Femur (tissue), 1 donor: Measurements from ENCODE around the gene MAD1L1.

Experiments used
- DNase-seq: peaks from one replicate; pipeline ENCODE4 v3.0.0-alpha.2; 2017

MAD1L1 gene

DNA sequence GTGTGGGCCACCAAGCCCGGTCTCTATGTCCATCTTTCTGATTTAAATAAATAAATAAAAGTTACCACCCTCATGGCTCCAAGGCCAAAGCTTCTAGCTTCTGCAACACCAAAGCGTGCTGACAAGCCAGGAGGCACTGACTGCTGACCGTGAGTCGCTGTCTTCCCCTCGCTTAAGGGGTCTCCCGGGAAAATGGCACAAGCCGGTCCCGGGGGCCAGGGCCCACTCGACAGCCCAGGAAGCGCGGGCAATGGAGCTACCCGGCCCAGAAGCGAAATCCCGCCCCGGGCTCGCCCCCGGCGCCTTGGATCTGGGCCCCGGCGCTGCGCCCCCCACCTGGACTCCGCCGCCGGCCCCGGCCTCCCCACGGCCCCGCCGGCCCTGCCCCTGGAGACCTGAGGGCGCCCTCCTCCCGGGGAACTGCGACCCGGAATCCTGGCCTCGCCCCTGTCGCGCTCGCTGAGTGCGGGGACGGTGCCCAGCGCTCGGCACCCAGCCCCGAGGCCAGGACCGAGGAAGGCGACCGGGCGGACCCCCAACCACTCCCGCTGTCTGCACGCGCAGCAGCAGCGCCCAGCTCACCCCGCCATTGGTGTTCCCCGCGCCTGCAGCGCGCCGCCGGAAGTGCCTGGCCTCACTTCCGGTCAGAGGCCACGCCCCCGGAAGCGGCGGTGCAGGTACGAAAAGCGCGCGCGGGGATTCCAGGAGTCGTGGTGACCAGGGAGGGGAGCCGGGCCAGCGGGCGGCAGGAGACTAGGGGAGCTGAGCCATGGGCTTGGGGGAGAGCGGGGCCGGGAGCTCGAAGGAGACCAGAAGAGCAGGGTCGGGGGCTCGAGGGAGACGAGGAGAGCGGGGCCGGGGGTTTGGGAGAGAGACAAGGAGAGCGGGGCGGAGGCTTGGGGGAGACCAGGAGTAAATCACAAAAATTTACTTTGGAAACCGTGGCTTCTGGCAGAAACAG is 9.1 kb upstream of the MAD1L1 start, which contains the start of the genes MRM2 and NUDT1:
MRM2 (minus strand) TSS at position 626 of the 961 bp plus-strand sequence; CDS start at position 590, 36 bp downstream.
NUDT1 (plus strand) TSS at position 647 of the 961 bp plus-strand sequence. CDS start 2,349 bp downstream, outside the sequence.
- peak; percentile 89 for DNase-seq

DNA sequence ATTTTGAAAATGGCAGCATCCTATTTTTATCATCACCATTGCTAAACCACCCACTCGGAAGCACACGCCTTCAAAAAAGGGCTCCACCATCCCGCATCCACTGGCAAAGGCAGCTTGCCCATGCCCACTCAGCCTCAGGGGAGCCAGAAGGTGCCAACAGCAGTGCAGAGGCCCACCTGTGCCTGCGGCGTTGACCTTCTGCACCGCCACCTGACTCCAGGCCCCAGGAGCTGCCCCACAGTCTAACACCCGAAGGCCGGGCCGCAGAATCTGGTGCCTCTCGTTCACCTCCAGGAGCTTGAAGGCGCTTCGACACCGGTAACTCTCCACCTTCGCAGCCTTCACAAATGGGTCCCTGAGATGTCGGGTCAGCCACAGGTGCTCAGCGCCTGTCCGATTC is 6.5 kb upstream of the MAD1L1 start:
- no peak for DNase-seq

DNA sequence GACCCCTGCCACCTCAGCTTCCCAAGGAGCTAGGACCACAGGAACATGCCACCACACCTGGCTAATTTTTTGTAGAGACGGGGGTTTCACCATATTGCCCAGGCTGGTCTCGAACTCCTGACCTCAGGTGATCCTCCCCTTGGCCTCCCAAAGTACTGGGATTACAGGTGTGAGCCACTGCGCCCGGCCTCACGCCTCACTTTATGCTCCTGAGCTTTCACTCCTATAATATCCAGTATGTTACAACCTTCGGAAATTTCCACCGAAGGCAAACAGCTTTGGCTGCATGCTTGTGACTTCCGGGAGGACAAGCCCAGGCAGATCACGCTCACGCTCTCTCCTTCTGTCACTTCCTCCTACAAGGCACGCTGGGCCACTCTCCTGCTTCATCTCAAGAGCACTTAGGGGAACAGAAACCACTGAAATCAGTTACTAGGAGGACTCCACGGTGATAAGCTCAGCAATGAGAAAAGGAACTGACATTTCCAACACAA is 4.4 kb upstream of the MAD1L1 start:
- no peak for DNase-seq

DNA sequence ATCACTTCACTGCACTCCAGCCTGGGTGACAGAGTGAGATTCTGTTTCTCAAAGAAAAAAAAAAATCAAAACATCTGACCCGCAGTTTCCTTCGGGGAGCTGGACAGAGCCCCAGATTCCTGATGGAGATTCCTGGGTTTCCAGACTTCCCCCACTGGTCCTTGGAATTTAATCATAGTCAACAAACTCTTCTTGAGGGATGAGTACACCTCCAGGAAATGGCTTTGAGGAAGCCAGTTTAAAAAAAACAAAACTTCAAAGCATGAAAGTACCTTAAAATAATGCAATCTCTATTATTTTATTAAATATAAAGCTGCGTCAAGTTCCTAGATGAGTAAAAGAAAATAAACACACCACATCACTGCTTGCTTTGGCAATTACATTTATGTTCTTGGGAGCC is 1.2 kb upstream of the MAD1L1 start:
- DNase-seq: no peak

DNA sequence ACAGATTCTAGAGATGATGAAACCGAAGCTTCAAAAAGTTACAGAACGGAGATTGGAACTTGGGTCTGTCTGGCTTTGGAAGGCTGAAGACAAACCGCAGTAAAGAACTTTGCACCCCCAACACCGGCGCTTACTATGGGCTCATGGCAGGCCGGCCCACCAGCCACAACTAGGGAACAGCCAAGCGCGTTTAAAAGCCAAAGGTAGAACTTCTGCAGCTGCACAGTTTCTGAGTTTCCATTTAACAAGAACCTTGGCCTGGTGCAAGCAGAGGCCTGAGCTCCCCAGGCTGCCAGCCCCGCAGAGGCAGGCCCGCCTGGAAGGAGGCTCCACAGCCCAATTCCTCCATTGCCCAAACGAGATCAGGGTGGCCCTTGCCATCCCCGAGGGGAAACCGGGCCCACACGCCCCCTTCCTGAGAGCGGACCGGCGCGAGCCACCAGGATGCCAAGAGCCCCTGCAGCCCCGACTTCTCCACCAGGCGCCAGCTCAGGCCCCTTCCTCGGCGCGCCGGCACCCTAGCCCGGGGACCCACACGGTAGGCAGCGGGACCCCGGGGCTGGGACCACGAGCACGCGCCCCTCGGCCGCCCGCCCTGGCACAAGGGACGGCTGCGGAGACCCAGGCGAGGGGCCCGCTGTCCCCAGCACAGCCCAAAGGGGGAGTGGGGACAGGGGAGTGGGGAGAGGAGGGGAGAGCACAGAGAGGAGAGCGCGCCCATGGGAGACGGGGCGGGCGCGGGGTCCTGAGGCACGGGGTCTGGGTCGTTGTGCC is 566 bp downstream of the MAD1L1 start:
- no peak for DNase-seq

DNA sequence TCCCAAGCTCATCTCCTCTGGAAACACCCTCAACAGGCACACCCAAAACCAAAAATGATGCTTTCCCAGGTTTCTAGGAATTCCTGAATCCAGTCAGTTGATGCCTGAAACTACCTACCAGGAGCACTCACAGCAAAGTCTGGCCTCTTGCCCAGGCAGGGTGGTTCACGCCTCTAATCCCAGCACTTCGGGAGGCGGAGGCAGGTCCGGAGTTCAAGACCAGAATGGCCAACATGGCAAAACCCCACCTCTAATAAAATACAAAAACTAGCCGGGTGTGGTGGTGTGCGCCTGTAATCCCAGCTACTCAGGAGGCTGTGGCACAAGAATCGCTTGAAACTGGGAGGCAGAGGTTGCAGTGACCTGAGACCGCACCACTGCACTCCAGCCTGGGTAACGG is 1.9 kb downstream of the MAD1L1 start:
- no peak for DNase-seq

DNA sequence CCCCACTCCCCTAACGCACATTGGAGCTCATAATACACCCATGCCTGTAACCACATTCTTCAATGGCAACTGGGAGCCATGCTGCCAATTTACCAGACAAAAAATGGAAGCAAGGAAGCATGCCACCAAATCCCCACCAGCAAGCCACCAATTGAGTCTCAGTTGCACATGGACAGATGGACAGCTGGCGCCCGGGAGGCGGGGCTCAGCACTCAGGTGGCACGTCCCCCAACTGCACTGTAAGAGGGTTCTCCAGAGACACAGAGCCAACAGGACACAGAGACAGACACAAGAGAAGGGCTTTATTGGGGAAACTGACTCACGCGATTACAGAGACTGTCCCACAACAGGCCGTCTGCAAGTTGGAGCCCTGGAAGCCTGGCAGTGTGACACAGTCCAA is 2.5 kb downstream of the MAD1L1 start:
- DNase-seq: no peak

DNA sequence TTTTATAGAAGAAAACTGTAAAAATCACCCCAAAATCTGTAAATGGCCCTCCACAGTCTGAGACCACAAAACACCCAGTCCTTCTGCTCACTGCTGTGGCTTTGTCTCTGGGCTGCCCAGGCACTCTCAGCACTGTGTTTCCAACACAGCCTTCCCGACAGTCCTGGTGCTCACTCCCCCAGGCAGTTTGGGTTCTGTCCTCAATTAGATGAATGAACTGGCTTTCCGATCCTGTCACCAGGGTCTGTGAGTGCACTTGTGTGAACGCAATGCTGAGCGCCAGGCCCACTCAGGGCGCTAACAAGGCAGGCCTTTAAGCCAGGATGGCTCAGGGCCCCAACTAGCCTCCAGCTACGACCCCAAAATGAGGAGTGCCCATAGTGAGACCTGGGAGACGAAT is 3.3 kb downstream of the MAD1L1 start:
- no peak for DNase-seq

DNA sequence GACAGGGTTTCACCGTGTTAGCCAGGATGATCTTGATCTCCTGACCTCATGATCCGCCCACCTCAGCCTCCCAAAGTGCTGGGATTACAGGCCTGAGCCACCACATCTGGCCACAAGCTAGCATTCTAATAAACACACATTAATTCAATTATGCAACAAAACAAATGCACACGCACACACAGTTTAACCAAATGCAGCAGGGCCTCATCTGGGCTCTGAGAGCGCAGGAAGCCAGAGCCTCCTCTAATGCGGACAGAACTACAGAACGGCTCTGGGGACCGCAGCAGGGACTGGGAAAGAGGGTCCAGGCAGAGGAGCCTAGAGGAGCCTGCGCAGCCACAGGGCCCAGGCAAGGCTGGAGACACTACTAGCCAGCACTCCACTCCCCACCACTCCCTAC is 3.8 kb downstream of the MAD1L1 start:
- DNase-seq: no peak

DNA sequence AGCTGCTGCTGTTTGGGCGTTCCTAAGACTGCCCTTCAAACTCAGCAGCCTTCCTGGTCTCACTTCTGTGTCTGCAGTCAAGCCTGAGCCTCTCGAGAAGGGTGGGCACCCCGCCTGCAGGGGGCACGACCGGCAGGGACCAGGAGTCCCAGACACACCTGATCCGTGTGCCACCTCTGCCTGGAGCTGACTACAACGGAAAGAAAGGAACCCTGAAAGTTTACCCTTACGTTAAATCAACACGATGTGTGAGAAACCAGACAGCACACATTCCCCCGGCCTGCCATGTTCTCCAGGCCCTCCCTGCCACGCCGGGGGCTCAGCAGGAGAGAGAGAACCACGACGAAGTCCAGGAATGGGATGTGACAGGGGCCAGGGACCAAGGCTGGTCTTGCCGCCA is 5.0 kb downstream of the MAD1L1 start:
- DNase-seq: no peak

DNA sequence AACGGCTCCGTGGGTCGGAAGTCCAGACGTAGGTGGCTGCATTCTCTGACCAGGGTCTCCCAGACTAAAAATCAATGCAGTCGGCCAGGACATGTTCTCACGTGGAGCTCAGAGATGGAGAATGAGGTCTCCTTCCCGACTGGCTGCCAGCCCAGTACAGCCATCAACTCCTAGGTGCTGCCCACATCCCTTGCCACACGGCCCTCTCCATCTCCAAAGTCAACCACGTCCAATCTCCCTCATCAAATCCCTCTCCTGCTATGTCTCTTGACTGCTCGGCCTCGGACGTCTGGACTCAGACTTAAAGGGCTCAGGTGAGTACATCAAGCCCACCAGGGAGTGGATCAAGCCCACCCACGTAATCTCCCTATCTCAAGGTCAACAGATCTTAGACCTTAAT is 6.9 kb downstream of the MAD1L1 start:
- DNase-seq: no peak

DNA sequence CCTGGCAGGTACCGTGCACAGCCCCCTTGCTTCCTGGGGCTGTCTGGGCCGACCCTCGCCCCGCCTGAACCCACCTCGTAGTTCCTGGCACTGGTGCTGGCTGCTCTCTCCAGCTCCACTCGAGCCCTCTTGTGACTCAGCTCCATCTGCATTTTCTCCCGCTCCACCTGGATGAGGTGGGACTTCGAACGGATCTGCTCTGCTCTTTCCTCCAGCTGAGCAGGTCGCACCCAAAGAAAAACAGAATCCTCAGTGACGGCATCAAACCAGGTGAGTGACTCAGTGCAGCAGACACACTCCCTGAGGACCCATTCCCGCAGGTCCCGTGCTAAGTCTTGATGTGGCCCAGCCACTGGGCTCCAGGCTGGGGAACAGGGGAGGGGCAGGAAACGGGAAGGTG is 7.4 kb downstream of the MAD1L1 start:
- DNase-seq: no peak

DNA sequence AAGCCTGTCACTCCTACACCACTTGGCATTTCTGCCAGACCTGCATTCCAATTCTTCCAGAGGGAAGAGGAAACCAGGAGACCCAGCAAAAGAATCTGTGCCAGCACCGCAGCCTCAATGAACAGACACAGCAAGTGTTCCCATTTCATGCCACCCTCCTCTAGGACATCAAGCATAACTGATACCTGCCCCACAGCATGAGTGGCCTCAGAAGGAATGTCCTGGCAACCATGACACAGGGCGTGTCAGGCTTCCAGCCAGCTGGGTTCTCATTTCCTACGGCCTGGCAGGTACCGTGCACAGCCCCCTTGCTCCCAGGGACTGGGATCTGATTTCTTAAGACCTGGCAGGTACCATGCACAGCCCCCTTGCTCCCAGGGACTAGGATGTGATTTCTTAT is 7.8 kb downstream of the MAD1L1 start:
- no peak for DNase-seq

DNA sequence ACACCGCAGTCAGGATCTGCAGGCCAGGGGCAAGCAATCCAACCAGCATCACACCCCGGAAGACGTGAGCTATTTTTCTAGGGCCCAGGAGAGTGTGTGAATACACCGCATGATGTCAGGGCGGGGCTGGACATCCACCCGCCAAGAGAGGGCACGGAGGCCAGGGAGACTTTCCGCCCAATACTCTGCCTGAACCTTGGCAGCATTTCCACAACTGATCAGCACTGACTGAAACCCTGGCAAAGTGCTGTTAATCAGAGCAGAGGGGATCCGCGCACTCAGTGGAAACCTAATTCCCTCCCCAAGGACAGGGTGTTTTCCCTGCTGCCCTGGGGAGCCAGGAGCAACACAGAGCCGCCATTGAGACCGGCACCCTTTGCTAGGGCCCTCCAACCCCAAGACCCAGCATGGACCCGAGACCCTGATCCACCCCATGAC is 8.2 kb downstream of the MAD1L1 start:
- no peak for DNase-seq

DNA sequence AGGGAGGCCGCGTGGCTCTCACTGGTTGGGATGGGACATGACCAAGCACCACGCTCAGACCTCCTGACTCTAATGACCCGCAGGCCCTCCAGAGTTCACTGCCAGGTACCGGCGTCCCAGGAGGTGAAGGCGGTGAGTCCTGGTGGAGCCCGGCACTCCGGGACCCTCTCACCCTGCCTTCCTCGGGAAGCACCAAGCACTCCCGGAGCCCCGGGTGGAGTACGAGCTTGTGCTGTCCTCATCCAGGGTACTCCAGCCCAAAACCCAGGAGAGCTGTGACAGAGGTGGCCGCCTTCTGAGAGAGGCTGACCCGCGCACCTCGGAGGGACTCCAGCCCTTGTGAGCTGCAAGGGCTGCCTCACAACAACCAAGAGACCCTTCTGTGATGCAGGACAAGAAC is 9.4 kb downstream of the MAD1L1 start:
- DNase-seq: no peak

DNA sequence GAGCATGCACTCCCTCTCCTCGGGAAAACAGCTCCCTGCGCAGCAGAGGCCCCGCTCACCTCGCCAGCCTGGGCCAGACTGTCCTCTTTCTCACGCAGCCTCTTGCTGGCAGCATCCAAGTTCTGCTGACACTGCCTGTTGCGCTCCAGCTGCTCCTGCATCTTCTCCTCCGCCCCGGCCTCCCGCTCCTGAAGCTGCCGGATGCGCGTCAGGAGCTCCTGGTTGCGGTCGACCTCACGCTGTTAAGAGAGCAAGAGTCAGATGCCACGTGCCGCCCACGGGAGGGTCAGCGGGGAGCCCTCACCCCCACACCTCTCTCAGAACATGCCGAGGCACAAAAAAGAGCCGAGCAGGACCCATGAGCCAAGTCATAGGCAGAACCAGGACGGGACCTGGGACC is 10.2 kb downstream of the MAD1L1 start:
- no peak for DNase-seq

DNA sequence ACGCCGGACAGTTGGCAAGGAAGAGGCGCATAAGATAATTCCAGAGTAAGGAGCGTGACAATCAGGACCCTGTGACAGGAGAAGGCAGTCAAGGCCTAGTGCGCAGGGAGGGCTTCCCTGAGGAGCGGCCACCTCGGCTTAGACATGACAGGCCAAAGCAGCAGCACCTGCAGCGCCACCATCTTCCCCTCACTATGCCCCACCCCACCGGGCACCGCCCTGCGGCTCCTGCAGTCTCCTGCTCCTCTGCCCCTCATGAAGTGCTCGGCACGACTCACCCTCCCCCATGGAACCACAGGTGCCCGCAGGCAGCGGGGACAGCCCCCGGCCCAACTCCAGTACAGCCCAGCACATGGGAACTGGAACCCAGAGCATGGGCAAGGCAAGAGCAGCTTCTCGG is 11.8 kb downstream of the MAD1L1 start:
- no peak for DNase-seq

DNA sequence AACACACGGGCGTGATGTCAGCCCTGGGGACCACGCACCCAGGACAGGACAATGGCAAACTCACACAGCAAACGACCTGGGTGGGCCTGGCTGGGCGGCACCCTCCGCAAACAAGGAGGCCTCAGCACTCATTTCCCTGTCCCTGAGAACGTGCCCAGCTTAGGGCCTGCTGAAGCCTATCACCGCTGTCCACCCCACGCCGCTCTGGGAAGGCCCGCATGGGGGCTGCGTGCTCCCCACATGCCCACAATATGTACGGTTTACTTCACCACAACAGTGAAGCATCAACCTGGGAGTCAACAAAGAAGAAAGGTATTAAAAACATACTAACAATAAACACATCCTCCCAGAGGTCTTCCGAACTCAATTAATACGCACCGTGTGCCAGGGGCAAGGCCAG is 12.2 kb downstream of the MAD1L1 start:
- no peak for DNase-seq

DNA sequence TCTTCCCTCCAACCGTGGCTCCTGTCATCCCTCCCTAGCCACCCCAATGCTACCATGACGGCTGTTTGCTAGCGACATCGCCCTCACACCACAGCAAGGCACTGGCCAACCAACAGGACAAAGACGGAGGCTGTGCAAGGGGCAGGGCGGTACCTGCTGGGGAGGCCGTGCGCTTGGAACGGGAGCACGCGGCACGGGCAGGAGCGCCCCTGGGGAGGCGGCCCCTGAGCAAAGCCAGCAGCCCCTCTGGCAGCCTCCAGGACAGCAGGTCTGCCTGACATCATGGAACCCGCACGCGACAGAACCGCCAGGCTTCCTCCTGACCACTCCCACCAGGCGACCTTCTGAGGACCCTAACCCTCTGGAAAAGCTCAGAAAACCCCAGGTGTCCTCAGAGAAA is 12.7 kb downstream of the MAD1L1 start:
- DNase-seq: no peak

DNA sequence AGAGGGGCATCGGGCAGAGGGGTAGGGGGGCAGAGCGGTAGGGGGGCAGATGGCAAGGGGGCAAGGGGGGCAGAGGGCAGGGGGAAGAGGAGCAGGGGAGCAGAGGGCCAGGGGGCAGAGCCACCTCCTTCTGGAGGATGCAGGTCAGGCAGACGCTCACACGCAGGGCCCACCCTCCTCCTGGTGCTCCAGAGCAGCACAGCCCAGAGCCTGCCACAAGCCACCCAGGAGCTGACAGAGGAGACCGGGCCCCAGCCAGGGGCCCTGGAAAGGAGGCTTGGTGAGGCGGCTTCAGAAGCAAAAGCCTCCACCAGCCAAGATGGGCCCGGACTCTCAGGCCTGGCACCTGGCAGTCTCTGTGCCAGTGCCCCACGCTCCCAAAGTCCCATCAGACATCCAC is 13.1 kb downstream of the MAD1L1 start:
- no peak for DNase-seq

DNA sequence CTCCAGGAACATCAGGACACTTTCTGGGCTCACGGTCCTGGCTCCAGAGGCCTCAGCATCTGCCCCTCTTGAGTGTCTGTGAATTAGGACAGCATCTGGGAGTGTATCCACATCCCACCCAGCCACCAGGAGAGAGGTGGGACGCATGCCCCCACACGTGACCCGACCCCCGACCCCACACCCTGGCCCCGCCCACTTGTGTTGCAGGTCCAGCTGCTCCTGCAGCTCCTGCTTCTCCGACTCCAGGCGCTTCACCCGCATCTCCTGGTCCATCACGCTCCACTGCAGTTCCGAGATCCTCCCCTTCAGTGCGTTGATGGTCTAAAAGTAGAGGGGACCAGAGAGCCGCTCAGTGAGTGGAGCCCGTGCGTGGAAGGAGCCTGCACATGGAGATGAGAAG is 13.6 kb downstream of the MAD1L1 start:
- no peak for DNase-seq

DNA sequence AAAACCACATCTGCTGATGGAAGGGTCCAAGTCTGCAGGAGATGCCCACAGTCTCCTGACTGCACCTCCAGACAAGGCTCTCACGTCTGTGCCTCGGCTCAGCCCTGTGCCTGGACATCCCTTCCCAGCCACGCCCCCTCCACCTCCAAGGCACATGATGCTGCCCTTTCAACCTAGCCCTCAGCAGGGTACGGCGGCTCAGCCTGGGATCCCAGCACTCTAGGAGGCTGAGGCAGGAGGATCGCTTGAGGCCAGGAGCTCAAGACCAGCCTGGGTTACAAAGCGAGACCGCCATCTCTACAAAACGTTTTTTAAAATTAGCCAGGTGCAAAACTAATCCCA is 14.3 kb downstream of the MAD1L1 start:
- no peak for DNase-seq

DNA sequence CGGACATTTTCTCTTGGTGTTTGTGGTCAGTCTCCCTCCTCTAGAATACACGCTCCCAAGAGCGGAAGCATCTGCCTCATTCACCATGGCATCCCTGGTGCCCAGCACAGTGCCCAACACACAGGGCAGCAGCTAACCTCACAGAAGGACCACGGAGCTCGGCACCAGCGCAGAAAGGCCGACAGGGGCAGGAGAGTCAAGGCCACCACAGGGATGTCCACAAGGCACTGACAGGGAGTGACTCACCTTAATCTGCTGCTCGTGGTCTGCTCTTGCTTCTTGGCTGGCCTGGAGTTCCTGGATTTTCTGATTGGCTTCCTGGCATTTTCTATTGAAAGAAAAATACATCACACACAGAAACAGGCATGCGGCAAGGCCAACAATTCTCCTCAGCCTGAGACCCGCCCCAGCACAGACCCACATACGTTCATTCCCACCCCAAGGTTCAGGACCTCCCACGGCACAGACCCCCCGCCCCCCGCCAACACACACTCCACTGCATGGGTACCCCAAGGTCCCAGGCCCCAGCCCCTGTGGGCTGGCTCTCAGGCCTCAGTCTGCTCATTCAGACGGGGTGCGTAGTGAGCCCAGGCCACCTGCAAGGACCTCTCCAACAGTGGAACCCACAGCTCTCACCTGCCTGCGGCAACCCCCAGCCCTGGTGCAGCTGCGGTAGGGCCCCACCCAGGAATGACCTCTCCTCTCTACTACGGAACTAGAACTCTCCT is 14.9 kb downstream of the MAD1L1 start:
- DNase-seq: no peak
